HepG2 (cell line): ENCODE measurements around the gene NT5C2. TPM values are rescaled to one million over a fixed set of nuclear protein-coding genes. Genes with fewer than 3 reads are reported as not detected.
A peak's percentile ranks its signal among the peaks of the same experiment; 100 is the strongest.

Experiments
- MAZ ChIP-seq, 2 experiments: sonication (generic) in 1 of 2; formaldehyde crosslinking in 1 of 2; IDR thresholded peaks; 2 replicates each; pipeline versions ENCODE4 v1.5.0 to v1.6.1; 2012 to 2020; ENCODE audit warnings: low read depth in 2 of 2, mild to moderate bottlenecking in 2 of 2, borderline replicate concordance in 1 of 2, improper control_type of control experiment in 1 of 2, low read length in 1 of 2, missing genetic modification reagents in 1 of 2, moderate library complexity in 1 of 2
- NFKBIZ ChIP-seq: IDR thresholded peaks from 2 replicates; pipeline ENCODE4 v1.6.1; 2018; ENCODE audit warnings: missing genetic modification reagents, missing compliant biosample characterization
- NONO ChIP-seq, 2 experiments: fragments of 450-650 bp in 1 of 2; sonication (generic) in 1 of 2; formaldehyde crosslinking in 1 of 2; IDR thresholded peaks in 1 of 2; conservative IDR thresholded peaks in 1 of 2; 2 replicates each; pipeline versions ENCODE4 v1.6.1 to v1.8.0; 2017 to 2022; ENCODE audit warnings: mild to moderate bottlenecking in 1 of 2, missing genetic modification reagents in 1 of 2, moderate library complexity in 1 of 2
- NR0B2 ChIP-seq: sonication (generic); formaldehyde crosslinking; IDR thresholded peaks from 2 replicates; pipeline ENCODE4 v1.4.0; 2020; ENCODE audit warnings: mild to moderate bottlenecking, missing genetic modification reagents
- PATZ1 ChIP-seq: sonication (generic); formaldehyde crosslinking; IDR thresholded peaks from 2 replicates; pipeline ENCODE4 v1.4.0; 2020; ENCODE audit warnings: missing genetic modification reagents
- SMYD3 ChIP-seq: sonication (generic); formaldehyde crosslinking; IDR thresholded peaks from 2 replicates; pipeline ENCODE4 v1.8.1; 2023; ENCODE audit warnings: mild to moderate bottlenecking, missing genetic modification reagents
- YEATS2 ChIP-seq: sonication (generic); formaldehyde crosslinking; IDR thresholded peaks from 2 replicates; pipeline ENCODE4 v1.4.0; 2020; ENCODE audit warnings: missing genetic modification reagents, borderline replicate concordance
- ZBTB3 ChIP-seq: sonication (generic); formaldehyde crosslinking; IDR thresholded peaks from 2 replicates; pipeline ENCODE4 v1.4.0; 2020; ENCODE audit warnings: low read depth, mild to moderate bottlenecking, moderate library complexity, missing genetic modification reagents, borderline replicate concordance
- ZBTB40 ChIP-seq, 2 experiments: fragments of 450-650 bp in 1 of 2; sonication (generic) in 1 of 2; formaldehyde crosslinking in 1 of 2; IDR thresholded peaks; 2 replicates each; pipeline versions ENCODE4 v1.6.1 to v1.8.0; 2016 to 2022; ENCODE audit warnings: antibody characterized with exemption in 1 of 2, mild to moderate bottlenecking in 1 of 2, missing genetic modification reagents in 1 of 2
- ZNF331 ChIP-seq: sonication (generic); formaldehyde crosslinking; IDR thresholded peaks from 2 replicates; pipeline ENCODE4 v1.4.0; 2020; ENCODE audit warnings: missing genetic modification reagents
- ZNF350 ChIP-seq: sonication (generic); formaldehyde crosslinking; IDR thresholded peaks from 2 replicates; pipeline ENCODE4 v1.4.0; 2020; ENCODE audit warnings: mild to moderate bottlenecking, low read depth, missing genetic modification reagents, borderline replicate concordance
- ZNF549 ChIP-seq: sonication (generic); formaldehyde crosslinking; IDR thresholded peaks from 2 replicates; pipeline ENCODE4 v1.5.0; 2020; ENCODE audit warnings: missing genetic modification reagents
- ZNF550 ChIP-seq: sonication (generic); formaldehyde crosslinking; IDR thresholded peaks from 2 replicates; pipeline ENCODE4 v1.4.0; 2020; ENCODE audit warnings: mild to moderate bottlenecking, missing genetic modification reagents, borderline replicate concordance
- ZNF710 ChIP-seq: sonication (generic); formaldehyde crosslinking; IDR thresholded peaks from 2 replicates; pipeline ENCODE4 v1.5.0; 2020; ENCODE audit warnings: mild to moderate bottlenecking, missing genetic modification reagents, borderline replicate concordance
- polyA plus RNA-seq, 8 experiments: library from polyadenylated mRNA; depleted of rRNA in 3 of 8; stranded (reverse) in 7 of 8; unstranded in 1 of 8; fragments of >200 nt; fragmentation: Illumina TruSeq in 4 of 8; extraction: Trizol in 4 of 8; gene quantifications; 2 replicates each; pipeline versions ENCODE4 v1.2.1 to v1.2.3, GENCODE V29; 2011 to 2016; ENCODE audit warnings: low read depth in 4 of 8, missing spikeins in 1 of 8, mixed read lengths in 1 of 8; ENCODE audit not compliant: insufficient read depth in 1 of 8
- total RNA-seq, 5 experiments: library from RNA; depleted of rRNA; stranded (reverse); fragments of >200 nt; fragmentation: Illumina TruSeq; extraction: Trizol; gene quantifications; 2 replicates each; pipeline ENCODE4 v1.2.3, GENCODE V29; 2016; ENCODE audit warnings: low read depth in 1 of 5

NT5C2 gene
- total and polyA plus RNA-seq, 2 of the 13 experiments (the other 11 are each of a cell fraction or from before 2014, with no cell fraction given) = 40.6 to 55.2 TPM

- no peak for TF ChIP-seq ZBTB3
- TF ChIP-seq ZBTB40 (IDR thresholded peaks at IDR 0.05) = no peak
- TF ChIP-seq ZBTB40 (CRISPR knock-in tag; IDR thresholded peaks at IDR 0.05) = no peak
- no peak for TF ChIP-seq PATZ1 (CRISPR knock-in tag)
- no peak for TF ChIP-seq ZNF350 (CRISPR knock-in tag)
- no peak for TF ChIP-seq ZNF710 (CRISPR knock-in tag)
- no peak for TF ChIP-seq NR0B2 (CRISPR knock-in tag)
- no peak for TF ChIP-seq ZNF550
- TF ChIP-seq MAZ (IDR thresholded peaks at IDR 0.05; ENCODE audit: borderline replicate concordance, low read depth, low read length) = no peak
- TF ChIP-seq MAZ (CRISPR knock-in tag; IDR thresholded peaks at IDR 0.05; ENCODE audit: low read depth) = no peak
- no peak for TF ChIP-seq SMYD3
- TF ChIP-seq NONO (IDR thresholded peaks at IDR 0.05) = no peak
- TF ChIP-seq NONO (CRISPR knock-in tag; conservative IDR thresholded peaks at IDR 0.05) = 0 out of 2 replicates have a peak, but pooled peaks have one; percentile 30
- no peak; the same call in 1 of the 2 replicates for TF ChIP-seq NFKBIZ (CRISPR knock-in tag)
- TF ChIP-seq YEATS2 (CRISPR knock-in tag) = no peak
- peak; percentile 77 for TF ChIP-seq ZNF331 (CRISPR knock-in tag)
- no peak for TF ChIP-seq ZNF549 (CRISPR knock-in tag)
These were observed 38.0 kb upstream of the NT5C2 start (continued) for GRCh38 chr10:103231047-103231551.
